ENCODE results near the gene UPK3A.
"Not testable (repeated sequence)": the region's sequence is repeated elsewhere in the genome, so short reads cannot be mapped to it uniquely, and the experiment has no call there.

Gene UPK3A

GRCh38 chr22:45323695-45324094 lies 38.9 kb downstream of the UPK3A start:
- Mint-ChIP-seq H3K4me3 (no peak overlapping the region), H3K27me3 (ENCODE audit: low read depth, poor library complexity) (no peaks in the 10 kb centered on the region), H3K4me1 (peaks cover 15% of the 10 kb centered on the region), H3K27ac (no peak overlapping the region), H3K36me3 (ENCODE audit: low read depth) (peaks cover 41% of the 10 kb centered on the region), H3K9me3 (no peaks in the 10 kb centered on the region)
- TF ChIP-seq CTCF (IDR thresholded peaks at IDR 0.05), result no peak
- no peak for DNase-seq

- Mint-ChIP-seq H3K4me3 (no peak overlapping the region), H3K36me3 (ENCODE audit: low read depth) (peaks cover 47% of the 10 kb centered on the region), H3K9me3 (no peaks in the 10 kb centered on the region), H3K27me3 (ENCODE audit: low read depth, poor library complexity) (no peaks in the 10 kb centered on the region), H3K27ac (no peak overlapping the region), H3K4me1 (peaks cover 9% of the 10 kb centered on the region)
- no peak for TF ChIP-seq CTCF (IDR thresholded peaks at IDR 0.05)
- no peak for DNase-seq
Observed at GRCh38 chr22:45324311-45324711, 39.6 kb downstream of the UPK3A start.

- H3K9me3 Mint-ChIP-seq; H3K4me3 Mint-ChIP-seq; DNase-seq; H3K4me1 Mint-ChIP-seq; H3K27ac Mint-ChIP-seq; H3K27me3 Mint-ChIP-seq (ENCODE audit: low read depth, poor library complexity): not testable (repeated sequence)
- H3K36me3 Mint-ChIP-seq (ENCODE audit: low read depth), result peaks cover 55% of the 10 kb centered on the region
Observed at GRCh38 chr22:45328261-45328660, 43.5 kb downstream of the UPK3A start.

- no peak for TF ChIP-seq CTCF (IDR thresholded peaks at IDR 0.05)
- no peak overlapping the region for H3K4me3 Mint-ChIP-seq
- DNase-seq, result no peak
- H3K36me3 Mint-ChIP-seq (ENCODE audit: low read depth), result peaks cover 48% of the 10 kb centered on the region
- H3K9me3 Mint-ChIP-seq, result no peaks in the 10 kb centered on the region
- H3K4me1 Mint-ChIP-seq, result no peaks in the 10 kb centered on the region
- no peaks in the 10 kb centered on the region for H3K27me3 Mint-ChIP-seq (ENCODE audit: low read depth, poor library complexity)
- peak overlapping the region; percentile 47 for H3K27ac Mint-ChIP-seq
Observed at GRCh38 chr22:45328822-45329529, 44.2 kb downstream of the UPK3A start.

- no peak for TF ChIP-seq CTCF (IDR thresholded peaks at IDR 0.05)
- no peaks in the 10 kb centered on the region for H3K9me3 Mint-ChIP-seq
- H3K4me3 Mint-ChIP-seq, result no peak overlapping the region
- H3K27me3 Mint-ChIP-seq (ENCODE audit: low read depth, poor library complexity), result no peaks in the 10 kb centered on the region
- DNase-seq, result no peak
- peak overlapping the region; percentile 47 for H3K27ac Mint-ChIP-seq
- H3K4me1 Mint-ChIP-seq, result no peaks in the 10 kb centered on the region
- peaks cover 44% of the 10 kb centered on the region for H3K36me3 Mint-ChIP-seq (ENCODE audit: low read depth)
Observed at GRCh38 chr22:45329530-45329936, 44.8 kb downstream of the UPK3A start.

GRCh38 chr22:45330548-45330947 lies 45.8 kb downstream of the UPK3A start:
- Mint-ChIP-seq H3K27ac (no peak overlapping the region), H3K4me1 (peaks cover 7% of the 10 kb centered on the region), H3K27me3 (ENCODE audit: low read depth, poor library complexity) (peaks cover 4% of the 10 kb centered on the region), H3K9me3 (no peaks in the 10 kb centered on the region), H3K4me3 (no peak overlapping the region), H3K36me3 (ENCODE audit: low read depth) (peaks cover 42% of the 10 kb centered on the region)
- no peak for DNase-seq
- no peak for TF ChIP-seq CTCF (IDR thresholded peaks at IDR 0.05)

All from nephron progenitor cell (in vitro differentiated cells).